Smooth muscle cell (in vitro differentiated cells): ENCODE data around the gene PDGFA. TPM values are rescaled to one million over a fixed set of nuclear protein-coding genes. Genes with fewer than 3 reads are reported as not detected.

Experiments
- DNase-seq: peaks from one replicate; lab custom pipeline; 2025; ENCODE audit not compliant: unreplicated experiment; lab: John Stamatoyannopoulos, UW
- H2AFZ ChIP-seq: fragments of 200-600 bp; sonication (generic); 2 replicates; pipeline ENCODE4 v1.6.0; 2016; ENCODE audit warnings: antibody characterized with exemption, low read depth, mild to moderate bottlenecking
- H3F3A ChIP-seq: fragments of 200-600 bp; sonication (generic); 2 replicates; pipeline ENCODE4 v1.6.0; 2017; ENCODE audit warnings: antibody characterized with exemption, low read depth
- H3K27ac ChIP-seq: fragments of 200-600 bp; sonication (generic); 2 replicates; pipeline ENCODE4 v1.5.1; 2016; ENCODE audit warnings: low read depth, mild to moderate bottlenecking
- H3K27me3 ChIP-seq: fragments of 200-600 bp; sonication (generic); 2 replicates; pipeline ENCODE4 v1.6.1; 2016; ENCODE audit warnings: low read depth, mild to moderate bottlenecking
- H3K36me3 ChIP-seq: fragments of 200-600 bp; sonication (generic); 2 replicates; pipeline ENCODE4 v1.5.1; 2016; ENCODE audit warnings: low read depth
- H3K4me1 ChIP-seq: fragments of 200-600 bp; sonication (generic); 2 replicates; pipeline ENCODE4 v1.5.1; 2016; ENCODE audit warnings: low read depth
- H3K4me2 ChIP-seq: fragments of 200-600 bp; sonication (generic); 2 replicates; pipeline ENCODE4 v1.6.0; 2016; ENCODE audit warnings: mild to moderate bottlenecking
- H3K4me3 ChIP-seq: fragments of 200-600 bp; sonication (generic); 2 replicates; pipeline ENCODE4 v1.5.1; 2016; ENCODE audit warnings: mild to moderate bottlenecking
- H3K79me2 ChIP-seq: fragments of 200-600 bp; sonication (generic); 2 replicates; pipeline ENCODE4 v1.6.0; 2016; ENCODE audit warnings: low read depth, mild to moderate bottlenecking
- H3K9ac ChIP-seq: fragments of 200-600 bp; sonication (generic); 2 replicates; pipeline ENCODE4 v1.6.0; 2016; ENCODE audit warnings: low read depth
- H3K9me3 ChIP-seq: fragments of 200-600 bp; sonication (generic); replicated peaks from 2 replicates; pipeline ENCODE4 v1.5.1; 2016; ENCODE audit warnings: low read depth
- H4K20me1 ChIP-seq: fragments of 200-600 bp; sonication (generic); 2 replicates; pipeline ENCODE4 v1.6.0; 2016; ENCODE audit warnings: low read depth
- WGBS: methylation state at CpG from one replicate; pipeline ENCODE4 v1.1.7; 2016; ENCODE audit warnings: low lambda C conversion rate; 5-methylcytosine and 5-hydroxymethylcytosine counted together
- polyA plus RNA-seq: library from polyadenylated mRNA; unstranded; fragments of >200 nt; fragmentation: Nextera tagmentation; extraction: Ambion mirVana; gene quantifications from 2 replicates; pipeline ENCODE4 v1.2.1, GENCODE V29; 2016
- total RNA-seq: library from RNA; depleted of rRNA; stranded (reverse); fragments of >200 nt; gene quantifications from 2 replicates; pipeline ENCODE4 v1.2.3, GENCODE V29; 2014
- TF ChIP-seq, protein P1 (sequence below): fragments of 200-600 bp; sonication (generic); IDR thresholded peaks from 2 replicates; pipeline ENCODE4 v1.5.1; 2017; ENCODE audit warnings: borderline replicate concordance, mild to moderate bottlenecking, antibody characterized with exemption; ENCODE audit not compliant: insufficient read depth, poor library complexity, severe bottlenecking

PDGFA gene
- total and polyA plus RNA-seq, 2 experiments from 2014 or later, result 32.0 to 68.1 TPM

DNA sequence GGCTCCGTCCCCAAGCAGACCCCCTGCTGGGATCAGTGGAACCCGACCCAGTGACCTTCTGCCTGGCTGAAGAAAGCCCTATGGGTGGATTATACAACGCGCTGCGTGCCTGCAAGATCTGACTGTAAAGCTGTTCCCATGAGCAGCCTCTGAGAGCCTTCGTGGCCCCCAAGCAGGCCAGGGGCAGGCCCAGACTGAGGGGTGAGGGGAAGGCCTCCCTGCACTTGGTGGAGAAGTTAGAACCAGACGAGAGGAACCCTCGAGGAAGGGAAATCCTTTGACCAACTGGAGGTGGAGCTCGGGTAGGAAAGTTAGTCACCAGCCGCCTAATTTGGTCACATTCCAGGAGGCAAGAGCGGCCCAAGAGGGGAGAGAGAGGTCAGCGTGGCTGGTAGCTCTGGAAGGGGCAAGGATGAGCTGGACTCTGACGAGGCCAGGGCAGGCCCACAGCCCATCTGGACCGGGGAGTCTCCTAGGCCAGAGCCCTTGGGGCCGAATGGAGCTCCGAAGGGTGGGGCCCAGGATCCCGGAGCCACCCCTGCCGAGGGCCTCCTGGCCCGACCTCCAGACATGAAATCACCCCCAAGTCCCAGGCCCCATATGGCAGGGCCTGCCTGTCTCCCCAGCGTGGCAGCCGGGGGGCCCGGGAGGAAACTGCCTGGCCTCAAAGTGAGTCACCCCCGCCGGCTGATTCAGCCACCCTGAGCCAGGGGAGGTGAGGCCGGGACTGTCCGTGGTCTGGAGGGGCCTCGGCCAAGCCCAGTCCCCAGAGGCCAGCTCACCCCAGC lies 23.3 kb upstream of the PDGFA start:
- WGBS, result 9% methylated on average over 25 of the region's 27 CpGs
- Histone ChIP-seq H4K20me1 (no peaks in the 10 kb centered on the region), H3F3A (peaks cover 31% of the 10 kb centered on the region), H3K27me3 (no peaks in the 10 kb centered on the region), H3K9ac (peak overlapping the region; percentile 52), H2AFZ (no peak overlapping the region), H3K4me3 (no peak overlapping the region), H3K79me2 (no peaks in the 10 kb centered on the region), H3K9me3 (no peaks in the 10 kb centered on the region), H3K4me1 (peaks cover 22% of the 10 kb centered on the region), H3K4me2 (peak overlapping the region; percentile 74), H3K27ac (peak overlapping the region; percentile 88), H3K36me3 (no peaks in the 10 kb centered on the region)
- TF ChIP-seq, protein P1, sequence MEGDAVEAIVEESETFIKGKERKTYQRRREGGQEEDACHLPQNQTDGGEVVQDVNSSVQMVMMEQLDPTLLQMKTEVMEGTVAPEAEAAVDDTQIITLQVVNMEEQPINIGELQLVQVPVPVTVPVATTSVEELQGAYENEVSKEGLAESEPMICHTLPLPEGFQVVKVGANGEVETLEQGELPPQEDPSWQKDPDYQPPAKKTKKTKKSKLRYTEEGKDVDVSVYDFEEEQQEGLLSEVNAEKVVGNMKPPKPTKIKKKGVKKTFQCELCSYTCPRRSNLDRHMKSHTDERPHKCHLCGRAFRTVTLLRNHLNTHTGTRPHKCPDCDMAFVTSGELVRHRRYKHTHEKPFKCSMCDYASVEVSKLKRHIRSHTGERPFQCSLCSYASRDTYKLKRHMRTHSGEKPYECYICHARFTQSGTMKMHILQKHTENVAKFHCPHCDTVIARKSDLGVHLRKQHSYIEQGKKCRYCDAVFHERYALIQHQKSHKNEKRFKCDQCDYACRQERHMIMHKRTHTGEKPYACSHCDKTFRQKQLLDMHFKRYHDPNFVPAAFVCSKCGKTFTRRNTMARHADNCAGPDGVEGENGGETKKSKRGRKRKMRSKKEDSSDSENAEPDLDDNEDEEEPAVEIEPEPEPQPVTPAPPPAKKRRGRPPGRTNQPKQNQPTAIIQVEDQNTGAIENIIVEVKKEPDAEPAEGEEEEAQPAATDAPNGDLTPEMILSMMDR, result no peak
- peak; percentile 90 for DNase-seq

DNA sequence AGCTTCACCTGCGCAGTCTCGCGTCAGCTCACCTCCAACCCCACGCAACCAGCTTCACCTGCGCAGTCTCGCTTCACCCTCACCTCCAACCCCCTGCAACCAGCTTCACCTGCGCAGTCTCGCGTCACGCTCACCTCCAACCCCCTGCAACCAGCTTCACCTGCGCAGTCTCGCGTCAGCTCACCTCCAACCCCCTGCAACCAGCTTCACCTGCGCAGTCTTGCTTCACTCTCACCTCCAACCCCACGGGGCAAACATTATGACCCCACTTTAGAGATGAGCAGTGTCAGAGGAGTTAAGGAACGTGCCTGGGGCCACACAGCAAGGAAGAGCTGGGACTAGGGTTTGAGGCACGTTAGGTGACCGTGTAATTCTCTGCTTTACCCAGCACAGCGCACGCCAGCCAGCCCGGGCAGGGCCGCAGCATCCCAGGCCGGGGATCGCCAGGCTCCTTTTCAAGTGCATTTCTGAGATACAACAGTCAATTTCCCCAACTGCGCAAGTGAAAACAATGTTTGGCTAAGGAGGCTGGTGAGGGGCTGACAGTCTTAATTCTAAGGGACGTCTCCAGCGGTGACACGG lies 22.6 kb upstream of the PDGFA start:
- H3K4me3 ChIP-seq, result no peak overlapping the region
- TF ChIP-seq, protein P1, result no peak
- no peak overlapping the region for H2AFZ ChIP-seq
- DNase-seq, result no peak
- H3K9me3 ChIP-seq, result no peaks in the 10 kb centered on the region
- peak overlapping the region; percentile 88 for H3K27ac ChIP-seq
- peaks cover 31% of the 10 kb centered on the region for H3F3A ChIP-seq
- no peaks in the 10 kb centered on the region for H3K79me2 ChIP-seq
- H3K4me2 ChIP-seq, result peak overlapping the region; percentile 74
- WGBS, result 83% methylated on average over 28 of the region's 28 CpGs
- H3K4me1 ChIP-seq, result peaks cover 24% of the 10 kb centered on the region
- peak overlapping the region; percentile 52 for H3K9ac ChIP-seq
- H3K36me3 ChIP-seq, result no peaks in the 10 kb centered on the region
- H4K20me1 ChIP-seq, result no peaks in the 10 kb centered on the region
- no peaks in the 10 kb centered on the region for H3K27me3 ChIP-seq

DNA sequence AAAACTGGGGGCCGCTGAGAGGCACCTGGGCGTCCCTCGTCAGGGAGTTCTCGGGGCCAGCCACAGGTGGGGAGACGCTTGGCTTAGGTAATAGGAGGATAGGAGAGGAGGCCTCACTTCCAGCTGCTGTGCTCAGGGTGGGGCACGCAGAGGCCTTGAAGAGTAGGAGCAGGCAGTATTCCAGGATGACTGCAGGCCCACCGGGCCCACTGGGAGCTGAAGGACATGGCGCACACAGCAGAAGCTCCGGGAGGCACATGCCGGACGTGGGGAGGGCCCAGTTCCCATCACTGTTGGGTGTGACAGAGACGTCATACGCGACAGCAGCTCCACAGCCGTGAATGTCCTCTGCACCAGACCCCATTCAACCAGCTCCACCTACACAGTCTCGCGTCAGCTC lies 22.0 kb upstream of the PDGFA start:
- H3K4me3 ChIP-seq, result no peak overlapping the region
- no peak for DNase-seq
- no peaks in the 10 kb centered on the region for H4K20me1 ChIP-seq
- no peaks in the 10 kb centered on the region for H3K36me3 ChIP-seq
- no peaks in the 10 kb centered on the region for H3K9me3 ChIP-seq
- 89% methylated on average over 17 of the region's 17 CpGs for WGBS
- H2AFZ ChIP-seq, result no peak overlapping the region
- no peak overlapping the region for H3K4me2 ChIP-seq
- peaks cover 27% of the 10 kb centered on the region for H3F3A ChIP-seq
- no peak overlapping the region for H3K9ac ChIP-seq
- H3K27me3 ChIP-seq, result no peaks in the 10 kb centered on the region
- TF ChIP-seq, protein P1, result no peak
- peaks cover 24% of the 10 kb centered on the region for H3K4me1 ChIP-seq
- H3K27ac ChIP-seq, result peak overlapping the region; percentile 88
- H3K79me2 ChIP-seq, result no peaks in the 10 kb centered on the region
